GM18502 (cell line): ENCODE results near the gene ARHGEF4.

Experiments used
- ATAC-seq: cut with Tn5 transposase; IDR thresholded peaks from one replicate; pipeline ENCODE4 v1.9.1; 2021; ENCODE audit warnings: mild to moderate bottlenecking; ENCODE audit not compliant: unreplicated experiment, poor library complexity

The ARHGEF4 gene

DNA sequence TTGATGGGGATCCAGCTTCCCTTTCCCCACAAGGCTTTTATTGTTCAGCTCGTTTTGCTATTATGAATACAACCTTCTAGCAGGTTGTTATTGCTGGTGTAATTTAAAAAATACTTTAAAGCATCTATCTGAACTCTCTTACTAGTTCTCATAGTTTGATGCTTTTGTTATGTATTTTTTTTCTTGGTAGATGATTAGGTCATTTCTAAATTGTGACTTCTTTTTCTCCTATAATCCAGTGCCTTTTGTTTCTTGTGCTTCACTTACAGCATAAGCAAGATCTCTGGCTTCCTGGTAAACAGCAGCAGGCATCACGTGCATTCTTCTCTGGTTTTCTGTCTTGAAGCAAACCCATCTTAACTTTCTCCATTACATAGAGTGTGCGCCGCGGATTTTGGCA, 160.5 kb downstream of the ARHGEF4 start:
- no peak for ATAC-seq

DNA sequence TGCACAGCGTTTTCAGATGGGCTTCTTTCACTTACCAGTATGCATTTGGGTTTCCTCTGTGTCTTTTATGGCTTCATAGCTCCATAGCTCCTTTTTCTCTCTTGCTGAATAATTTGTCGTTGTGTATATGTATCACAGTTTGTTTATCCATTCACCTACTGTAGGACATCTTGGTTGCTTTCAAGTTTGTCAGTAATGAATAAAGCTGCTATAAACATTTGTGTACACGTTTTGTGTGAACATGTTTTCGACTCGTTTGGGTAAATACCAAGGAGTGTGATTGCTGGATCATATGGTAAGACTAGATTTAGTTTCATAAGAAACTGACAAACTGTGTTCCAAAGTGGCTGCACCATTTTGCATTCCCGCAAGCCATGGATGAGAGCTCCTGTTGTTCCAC, 161.8 kb downstream of the ARHGEF4 start:
- no peak for ATAC-seq

DNA sequence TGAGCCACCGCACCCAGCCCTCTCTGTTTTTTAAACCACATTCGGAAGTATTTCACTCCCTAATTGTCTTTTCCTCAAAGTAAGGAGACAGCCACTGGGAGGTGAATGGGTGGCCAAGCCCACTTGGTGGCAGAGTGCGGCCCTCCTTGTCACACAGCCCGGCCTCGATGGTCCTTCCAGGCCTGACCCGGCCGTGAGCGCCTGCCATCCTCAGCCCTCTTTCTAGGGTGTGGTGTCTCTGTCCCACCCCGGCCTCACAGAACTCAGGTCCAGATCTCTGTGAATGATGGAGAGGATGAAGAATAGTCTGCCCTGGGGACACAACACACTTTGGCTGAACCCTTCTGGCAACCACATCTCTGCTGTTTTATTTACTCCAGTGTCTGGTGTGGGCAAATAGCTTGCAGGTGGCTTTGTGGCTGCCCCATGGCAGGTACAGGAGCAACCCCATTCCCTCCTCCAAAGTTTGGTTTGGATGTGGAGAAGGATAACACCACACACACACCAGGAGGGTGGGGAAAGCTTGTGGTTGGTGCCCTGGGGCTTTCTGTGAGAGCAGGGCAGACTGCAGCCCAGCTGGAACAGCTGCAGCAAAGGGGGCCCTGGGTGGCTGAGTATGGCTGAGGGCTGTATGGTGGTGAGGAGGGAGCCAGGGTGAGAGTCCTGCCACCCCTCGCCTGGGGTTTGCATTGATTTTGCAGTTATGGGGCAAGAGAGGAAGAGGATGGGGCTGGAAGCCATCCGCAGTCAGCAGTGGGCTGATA, 167.9 kb downstream of the ARHGEF4 start:
- ATAC-seq: no peak

DNA sequence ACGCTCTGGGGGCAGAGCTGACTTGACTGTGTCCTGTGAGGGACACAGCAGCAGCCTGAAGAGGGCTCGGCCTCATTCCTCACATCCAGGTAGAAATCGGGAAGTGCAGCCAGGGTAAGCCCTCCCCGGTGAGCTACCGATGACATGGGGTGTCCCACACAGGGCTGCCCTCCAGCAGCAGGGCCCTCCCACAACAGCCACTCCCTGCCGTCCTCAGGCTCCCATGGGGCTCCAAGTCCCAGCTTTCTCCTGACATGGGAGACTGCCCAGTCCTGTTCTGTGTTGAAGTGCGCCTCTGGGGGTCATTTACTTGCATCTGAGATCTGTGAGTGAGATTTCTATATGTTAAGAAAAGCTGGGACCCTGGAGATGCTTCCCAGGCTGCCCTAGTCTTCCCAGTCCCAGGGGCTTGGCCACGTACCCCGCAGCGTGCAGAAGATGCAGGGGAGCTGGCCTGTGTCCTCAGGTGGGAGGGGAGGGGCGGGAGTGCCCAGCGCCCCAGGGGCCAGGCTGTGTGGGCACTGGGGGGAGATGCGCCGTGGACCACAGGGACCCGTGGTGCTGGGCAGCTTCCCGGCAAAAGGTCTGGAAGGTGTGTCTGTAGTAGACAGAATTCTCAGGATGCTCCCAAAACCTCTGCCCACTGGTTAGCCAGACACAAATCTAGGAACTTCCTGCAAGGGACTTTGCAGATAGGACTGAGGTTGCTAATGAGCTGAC, 168.7 kb downstream of the ARHGEF4 start:
- no peak for ATAC-seq

DNA sequence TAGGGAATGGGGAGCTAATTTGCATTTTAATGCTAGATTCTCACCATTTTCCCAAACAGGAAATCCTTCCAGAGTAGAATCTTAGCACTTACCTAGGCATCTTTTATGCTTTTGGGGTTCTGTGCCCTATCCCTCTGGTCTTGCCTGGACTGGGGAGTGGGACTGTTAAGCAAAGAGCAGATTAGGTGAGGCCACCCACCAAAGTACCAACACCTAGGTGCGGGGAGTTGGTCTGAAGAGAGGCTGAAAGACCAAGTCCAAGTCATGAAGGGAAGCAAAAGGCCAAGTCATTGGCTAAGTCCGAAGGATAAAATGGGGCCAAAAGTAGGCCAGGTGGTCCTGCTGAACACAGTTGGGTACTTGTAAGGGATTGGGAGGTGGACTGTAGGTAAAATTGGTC, 169.8 kb downstream of the ARHGEF4 start:
- ATAC-seq: no peak

DNA sequence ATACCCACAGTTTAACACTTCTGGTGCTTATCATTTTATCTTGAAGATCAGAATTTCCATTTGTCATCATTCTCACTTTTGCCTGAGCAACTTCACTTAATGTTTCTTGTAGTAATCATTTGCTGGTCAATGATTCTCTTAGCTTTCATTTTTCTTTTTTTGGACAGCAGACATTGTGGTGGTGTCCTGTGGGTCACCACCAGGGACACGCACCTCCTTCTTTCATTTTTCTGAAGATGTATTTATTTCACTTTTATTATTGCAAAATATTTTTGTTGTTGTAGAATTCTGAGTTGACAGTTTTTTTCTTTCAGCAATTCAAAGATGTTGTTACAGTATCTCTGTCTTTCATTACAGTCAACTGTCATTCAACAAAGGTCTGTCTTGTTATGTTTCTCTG, 172.3 kb downstream of the ARHGEF4 start:
- no peak for ATAC-seq

DNA sequence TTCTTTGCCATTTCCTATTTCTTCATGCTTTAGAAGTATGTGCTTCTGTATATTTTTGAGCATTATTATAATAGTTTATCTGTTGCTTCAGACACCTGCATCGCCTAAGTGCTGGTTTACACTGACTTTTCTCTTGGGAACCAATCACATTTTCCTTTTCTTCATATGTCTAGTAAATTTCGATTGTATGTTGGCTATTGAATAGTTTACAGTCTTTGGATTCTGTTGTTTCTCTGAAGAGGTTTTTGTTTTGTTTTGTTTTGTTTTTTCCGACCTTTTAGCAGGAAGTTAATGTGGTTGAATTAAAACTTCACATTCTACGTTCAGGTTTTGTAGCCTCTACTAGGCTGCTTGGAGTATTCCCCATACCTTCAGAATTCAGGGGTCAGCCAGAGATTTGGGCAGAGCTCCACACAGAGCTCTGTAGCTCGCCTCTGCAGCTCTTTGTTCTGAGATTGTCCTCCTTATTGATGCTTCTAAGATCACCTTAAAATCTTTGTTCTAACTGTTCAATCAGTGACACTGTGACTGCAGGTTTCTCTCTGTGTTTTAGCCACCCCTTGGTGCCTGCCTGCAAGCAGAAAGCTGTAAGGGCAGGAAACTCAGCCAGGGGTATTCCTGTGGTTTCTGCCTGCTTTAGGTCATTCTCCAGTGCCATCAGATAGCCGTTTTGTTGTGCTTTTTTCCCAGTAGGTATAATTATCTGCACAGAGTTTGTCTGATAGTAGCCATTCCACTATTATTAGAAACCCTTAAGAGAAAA, 173.2 kb downstream of the ARHGEF4 start:
- ATAC-seq: no peak

DNA sequence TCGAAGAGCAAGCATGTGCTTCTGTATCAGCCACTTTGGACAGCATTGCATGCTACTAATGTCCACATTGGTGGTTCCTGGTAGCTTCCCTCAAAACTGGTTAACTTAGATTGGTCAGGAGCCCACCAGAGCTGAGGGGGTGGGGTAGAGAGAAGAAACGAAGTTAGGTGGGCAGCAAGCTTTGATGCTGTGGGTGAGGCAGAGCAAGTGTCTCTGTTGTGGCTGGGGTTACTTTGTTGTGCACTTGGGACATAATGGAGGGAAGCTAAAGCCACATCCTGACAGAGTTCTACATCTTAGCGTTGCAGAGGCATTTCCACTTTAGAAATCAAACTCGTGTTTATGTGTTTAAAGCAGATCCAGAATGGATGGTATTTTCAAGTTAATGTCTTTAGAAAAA, 173.9 kb downstream of the ARHGEF4 start:
- no peak for ATAC-seq

DNA sequence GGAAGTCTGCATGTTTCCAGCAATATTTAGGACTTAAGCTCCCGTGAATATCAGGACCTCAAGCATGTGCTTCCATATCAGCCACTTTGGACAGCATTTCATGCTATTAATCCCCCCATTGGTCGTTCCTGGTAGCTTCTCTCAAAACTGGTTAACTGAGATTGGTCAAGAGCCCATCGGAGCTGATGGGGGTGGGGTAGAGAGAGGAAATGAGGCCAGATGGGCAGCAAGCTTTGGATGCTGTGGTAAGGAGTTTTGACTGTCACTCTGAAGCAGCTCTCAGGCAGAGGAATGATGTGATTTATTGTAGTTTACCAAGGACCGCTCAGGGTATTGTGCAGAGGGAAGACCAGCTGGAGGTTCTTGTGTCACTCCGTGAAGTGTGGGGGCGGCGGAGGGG, 174.8 kb downstream of the ARHGEF4 start:
- no peak for ATAC-seq

DNA sequence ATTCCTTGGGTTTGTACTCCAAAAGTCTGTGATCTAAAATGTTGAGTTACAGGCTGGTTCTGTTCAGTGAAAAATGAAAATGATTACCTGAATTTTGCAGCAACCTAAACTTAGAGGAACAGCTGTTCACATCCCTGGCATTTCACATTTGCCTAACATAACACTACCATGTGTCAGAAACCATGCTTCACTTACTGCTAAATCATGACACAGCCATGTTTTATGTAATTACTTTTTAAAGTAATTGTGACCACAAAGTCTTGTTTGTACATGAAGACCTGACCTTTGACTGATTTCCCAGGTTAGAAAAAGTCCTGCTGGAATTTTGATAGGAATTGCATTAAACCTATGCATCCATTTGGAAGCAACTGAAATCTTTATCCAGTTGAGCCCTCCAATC, 177.4 kb downstream of the ARHGEF4 start:
- ATAC-seq: no peak

DNA sequence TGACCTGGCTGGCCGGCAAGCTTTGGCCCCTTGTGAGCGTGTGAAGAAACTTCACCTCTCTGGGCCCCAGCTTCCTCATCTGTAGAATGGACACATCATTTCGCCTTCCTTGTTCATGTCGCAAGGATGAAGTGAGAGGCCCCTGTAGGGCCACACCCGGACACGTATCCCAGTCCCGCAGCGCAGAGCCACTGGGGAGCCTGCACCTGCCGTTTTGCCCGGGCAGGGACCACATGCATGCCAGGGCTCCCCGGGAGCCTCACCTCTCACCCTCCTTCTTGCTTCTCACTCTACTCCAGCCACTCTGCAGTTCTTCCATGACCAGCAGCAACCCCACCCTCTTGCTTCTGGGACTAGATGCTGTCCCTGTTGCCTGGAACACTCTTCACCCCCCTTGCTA, 179.1 kb downstream of the ARHGEF4 start:
- no peak for ATAC-seq

DNA sequence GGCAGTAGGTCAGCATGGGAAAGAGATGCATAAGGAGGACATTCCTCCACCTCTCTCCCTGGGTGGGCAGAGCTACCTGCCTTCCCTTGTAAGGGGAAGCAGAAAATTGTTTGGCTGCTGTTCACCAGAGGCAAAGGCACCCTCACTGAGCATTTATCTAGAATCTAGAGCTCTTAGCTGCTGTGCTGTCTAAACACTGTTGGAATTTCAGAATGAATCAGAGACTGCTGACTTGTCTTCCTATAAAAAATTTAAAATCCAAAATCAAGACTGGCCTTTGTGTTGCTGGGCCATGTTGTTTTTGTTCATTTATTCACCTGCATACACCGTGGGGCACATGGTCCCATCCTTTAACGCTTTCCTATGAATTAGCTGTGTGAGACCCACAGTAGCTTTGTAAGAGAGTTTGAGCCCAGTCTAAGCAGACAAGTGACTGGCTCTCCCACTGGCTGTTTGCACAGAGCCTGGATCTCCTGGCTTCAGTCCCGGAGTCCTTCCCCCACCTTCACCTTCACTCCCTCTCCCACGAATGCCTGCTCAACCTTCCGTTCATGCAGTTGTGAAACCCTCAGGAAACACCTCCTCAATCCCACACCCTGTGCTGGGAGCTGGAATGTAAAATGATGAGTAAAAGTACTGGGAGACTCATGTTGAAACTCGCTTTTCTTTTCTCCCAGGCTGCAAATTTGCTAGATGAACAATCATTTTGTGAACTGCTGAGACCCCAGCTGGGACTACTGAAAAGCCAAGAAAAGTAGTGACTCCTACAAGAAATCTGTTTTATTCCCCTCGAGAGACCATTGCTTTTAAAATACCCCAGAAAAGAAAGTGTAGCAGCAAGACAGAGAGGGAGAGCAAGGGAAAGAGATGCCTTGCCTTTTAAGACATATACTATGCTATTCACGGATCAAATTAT, 180.4 kb downstream of the ARHGEF4 start:
- ATAC-seq: no peak

DNA sequence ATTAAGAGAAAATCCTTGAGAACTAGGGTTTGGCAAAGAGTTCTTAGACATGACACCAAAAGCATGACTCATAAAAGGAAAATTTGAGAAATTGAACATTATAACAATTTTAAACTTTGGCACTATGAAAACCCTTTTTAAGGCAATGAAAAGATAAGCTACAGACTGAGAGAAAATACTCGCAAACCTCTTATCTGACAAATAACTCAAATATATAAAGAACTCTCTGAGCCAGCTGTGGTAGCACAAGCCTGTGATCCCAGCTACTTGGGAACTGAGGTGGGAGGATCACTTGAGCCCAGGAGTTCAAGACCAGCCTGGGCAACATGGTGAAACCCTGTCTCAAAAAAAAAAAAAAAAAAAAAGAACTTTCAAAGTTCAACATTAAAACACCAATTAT, 186.0 kb downstream of the ARHGEF4 start:
- ATAC-seq: no peak

DNA sequence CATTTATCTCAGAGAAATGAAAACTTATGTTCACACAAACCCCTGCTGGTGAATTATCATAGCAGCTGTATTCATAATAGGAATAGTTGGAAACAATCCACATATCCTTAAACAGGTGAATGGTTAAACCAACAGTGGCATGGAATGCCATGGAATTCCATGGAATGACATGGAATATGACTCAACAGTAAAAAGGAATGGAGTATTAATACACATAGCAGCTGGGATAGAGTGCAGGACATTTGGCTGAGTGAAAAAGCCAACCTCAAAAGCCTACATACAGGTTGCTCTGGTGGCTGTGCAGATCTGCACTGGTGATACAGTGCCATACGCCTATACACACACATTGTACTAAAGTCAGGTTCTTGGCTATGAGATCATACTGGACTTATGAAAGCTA, 187.0 kb downstream of the ARHGEF4 start:
- no peak for ATAC-seq

DNA sequence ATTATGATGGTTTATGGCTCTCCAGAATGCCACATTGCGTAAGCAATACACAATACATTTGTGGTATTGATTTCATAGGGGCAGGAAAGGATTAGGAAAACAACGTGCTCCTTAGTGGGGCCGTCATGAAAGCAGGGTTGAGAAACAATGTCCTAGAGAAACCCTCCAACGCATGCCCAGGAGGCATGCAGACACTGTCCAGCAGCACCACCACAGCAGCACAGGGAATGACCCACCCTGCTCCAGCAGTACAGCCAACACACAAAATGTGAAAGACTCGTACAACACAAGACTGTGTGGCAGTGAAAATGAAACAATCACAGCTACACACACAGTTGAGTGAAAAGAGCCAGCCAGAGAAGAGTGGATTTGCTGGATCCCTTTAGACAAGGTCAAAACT, 190.2 kb downstream of the ARHGEF4 start:
- no peak for ATAC-seq

DNA sequence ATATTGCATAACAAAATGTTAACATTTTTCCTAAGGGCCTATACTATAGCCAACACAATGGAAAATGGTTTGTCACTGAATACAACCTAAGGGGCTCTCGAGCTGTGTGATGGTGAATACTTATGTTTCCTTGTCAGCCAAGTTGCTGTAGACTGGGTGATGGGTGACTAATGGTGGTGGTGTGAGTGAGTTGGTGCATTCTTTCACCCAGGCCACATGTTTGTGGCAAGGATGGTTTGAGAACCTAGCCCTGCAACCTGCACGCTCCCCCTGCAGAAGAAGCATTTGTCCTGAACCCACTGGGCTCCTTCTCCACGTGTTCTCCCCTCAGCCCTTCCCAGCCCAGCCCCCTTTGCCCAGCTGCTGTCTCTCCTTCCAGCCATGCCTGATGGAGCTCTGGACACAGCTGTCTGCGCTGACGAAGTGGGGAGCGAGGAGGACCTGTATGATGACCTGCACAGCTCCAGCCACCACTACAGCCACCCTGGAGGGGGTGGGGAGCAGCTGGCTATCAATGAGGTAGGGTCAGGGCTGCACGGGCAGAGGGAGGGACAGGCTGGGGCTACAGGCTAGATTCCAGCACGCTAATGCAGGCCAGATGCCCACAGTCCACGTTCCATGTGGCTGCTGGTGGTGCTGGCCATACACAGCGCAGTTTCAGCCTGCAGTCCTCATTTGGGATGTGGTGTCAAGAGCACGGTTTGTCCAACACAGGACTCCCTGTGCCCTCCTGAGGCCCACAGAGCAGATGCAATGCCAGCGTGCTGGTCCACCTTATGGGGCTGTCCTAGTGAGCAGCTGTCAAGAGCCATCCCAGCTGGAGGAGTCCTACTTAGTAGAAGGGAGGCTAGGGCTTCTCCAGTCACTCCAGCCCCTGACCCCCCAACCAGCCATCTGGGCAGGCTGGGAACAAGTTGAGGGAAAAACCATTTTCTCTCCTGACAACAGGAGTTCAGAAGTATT, 191.1 kb downstream of the ARHGEF4 start:
- ATAC-seq: no peak

DNA sequence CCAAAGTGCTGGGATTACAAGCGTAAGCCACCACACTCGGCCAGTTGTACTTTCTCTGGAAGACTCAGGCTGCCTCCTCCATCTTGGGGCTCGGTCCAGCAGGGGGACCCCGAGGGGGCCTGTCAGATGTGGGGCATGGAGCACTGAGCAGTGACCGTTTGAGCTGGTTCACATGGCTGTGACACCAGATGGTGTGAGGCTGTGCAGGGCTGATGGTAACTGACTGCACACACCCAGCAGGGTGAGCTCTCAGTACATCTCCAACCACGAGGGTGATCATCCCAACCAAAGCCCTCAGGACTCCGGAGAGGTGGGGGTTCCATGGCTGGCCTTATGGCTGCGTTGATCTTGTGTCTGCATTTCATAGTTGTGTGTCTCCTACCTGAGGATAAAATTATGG, 193.1 kb downstream of the ARHGEF4 start:
- no peak for ATAC-seq

DNA sequence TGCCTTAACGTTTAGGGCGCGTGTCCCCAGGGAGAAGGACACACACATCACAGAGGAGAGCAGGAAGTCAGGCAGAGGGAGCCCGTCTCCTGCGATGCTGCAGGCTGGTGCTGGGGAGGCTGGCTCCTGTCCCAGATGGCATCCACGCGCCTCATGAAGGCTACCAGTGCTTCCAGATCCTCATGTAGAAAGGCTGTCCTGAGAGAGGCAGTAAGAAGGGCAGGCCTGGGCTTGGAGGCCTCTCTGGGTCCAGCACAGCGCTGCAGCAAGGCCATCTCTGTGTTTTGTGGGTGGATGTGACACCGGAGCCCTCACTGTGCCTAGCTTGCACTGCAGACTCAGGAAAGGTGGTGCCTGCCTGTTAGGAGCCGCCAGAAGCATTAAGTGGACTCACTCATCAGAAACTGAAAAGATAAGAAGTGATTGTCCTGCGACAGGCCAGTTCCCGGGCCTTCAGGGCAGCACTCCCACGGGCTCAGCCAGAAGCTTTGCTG, 193.8 kb downstream of the ARHGEF4 start:
- ATAC-seq: no peak

DNA sequence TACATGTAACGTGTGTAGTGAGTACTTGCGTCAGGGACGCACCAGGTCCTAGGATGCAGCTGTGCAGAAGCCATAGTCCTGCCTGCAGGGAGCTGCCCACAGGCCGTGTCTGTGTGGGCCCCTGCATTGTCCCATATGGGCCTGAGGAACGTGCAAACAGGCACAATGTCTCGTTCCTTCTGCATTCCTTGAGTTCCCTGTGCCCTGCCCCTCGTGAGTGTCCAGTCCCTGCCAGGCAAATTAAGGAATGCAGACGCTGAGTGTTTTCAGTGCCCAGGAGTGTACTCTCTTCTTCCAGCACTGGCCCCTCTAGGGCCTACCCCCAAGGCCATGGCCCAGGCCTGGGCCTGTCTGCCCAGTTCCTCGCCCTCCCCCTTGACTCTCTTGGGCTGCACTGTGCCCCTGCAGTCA, 194.7 kb downstream of the ARHGEF4 start:
- no peak for ATAC-seq
